HG03103 (cell line): ENCODE results near the gene CFAP221.
"Not testable (repeated sequence)": the region's sequence is repeated elsewhere in the genome, so short reads cannot be mapped to it uniquely, and the experiment has no call there.

Source experiments
- ATAC-seq: cut with Tn5 transposase; IDR thresholded peaks from one replicate; pipeline ENCODE4 v1.9.1; 2021; ENCODE audit warnings: low read depth; ENCODE audit not compliant: unreplicated experiment

The CFAP221 gene

GRCh38 chr2:119583291-119583690, 39.0 kb downstream of the CFAP221 start:
- no peak for ATAC-seq

- ATAC-seq: no peak
Measured at GRCh38 chr2:119584469-119584868, 40.2 kb downstream of the CFAP221 start.

GRCh38 chr2:119586085-119586484, 41.8 kb downstream of the CFAP221 start:
- no peak for ATAC-seq

- no peak for ATAC-seq
Measured at GRCh38 chr2:119590873-119591272, 46.6 kb downstream of the CFAP221 start.

GRCh38 chr2:119591523-119591922, 47.3 kb downstream of the CFAP221 start:
- ATAC-seq: no peak

- ATAC-seq: no peak
Measured at GRCh38 chr2:119592436-119592835, 48.2 kb downstream of the CFAP221 start.

GRCh38 chr2:119596638-119597037, 52.4 kb downstream of the CFAP221 start:
- no peak for ATAC-seq

- ATAC-seq: no peak
Measured at GRCh38 chr2:119598596-119599263, 54.5 kb downstream of the CFAP221 start.

- no peak for ATAC-seq
Measured at GRCh38 chr2:119599384-119599783, 55.1 kb downstream of the CFAP221 start.

- no peak for ATAC-seq
Measured at GRCh38 chr2:119605096-119605495, 60.8 kb downstream of the CFAP221 start.

- ATAC-seq: no peak
Measured at GRCh38 chr2:119606674-119607073, 62.4 kb downstream of the CFAP221 start.

GRCh38 chr2:119608553-119608952, 64.3 kb downstream of the CFAP221 start:
- no peak for ATAC-seq

GRCh38 chr2:119609337-119609736, 65.1 kb downstream of the CFAP221 start:
- no peak for ATAC-seq

- not testable (repeated sequence) for ATAC-seq
Measured at GRCh38 chr2:119614140-119614539, 69.9 kb downstream of the CFAP221 start.

- ATAC-seq: no peak
Measured at GRCh38 chr2:119616421-119616820, 72.2 kb downstream of the CFAP221 start.

GRCh38 chr2:119617455-119617854, 73.2 kb downstream of the CFAP221 start:
- no peak for ATAC-seq

GRCh38 chr2:119618725-119619124, 74.5 kb downstream of the CFAP221 start:
- not testable (repeated sequence) for ATAC-seq

- no peak for ATAC-seq
Measured at GRCh38 chr2:119625226-119625625, 81.0 kb downstream of the CFAP221 start.

GRCh38 chr2:119629323-119629825, 85.1 kb downstream of the CFAP221 start:
- ATAC-seq: no peak

GRCh38 chr2:119630121-119630520, 85.9 kb downstream of the CFAP221 start:
- peak; percentile 67 for ATAC-seq

- no peak for ATAC-seq
Measured at GRCh38 chr2:119637371-119637770, 93.1 kb downstream of the CFAP221 start.

- no peak for ATAC-seq
Measured at GRCh38 chr2:119638246-119638645, 94.0 kb downstream of the CFAP221 start.
